Gastrocnemius medialis (tissue), 4 donors: ENCODE data around the gene GJC2. TPM values are rescaled to one million over a fixed set of nuclear protein-coding genes. Genes with fewer than 3 reads are reported as not detected.

ENCODE experiments used
- ATAC-seq, 2 donors: fragments of 150-250 bp; one replicate each; pipeline ENCODE4 v1.9.1; 2016
- DNase-seq, 2 donors: peaks; one replicate each; pipeline ENCODE4 v3.0.0-alpha.2; 2019
- H3K27ac ChIP-seq, 4 donors: fragments of 200-600 bp; sonication (generic); 1 replicate in 1 of 4; 2 replicates in 3 of 4; pipeline ENCODE4 v1.5.1; 2016 to 2018; ENCODE audit warnings: mild to moderate bottlenecking in 2 of 4, moderate library complexity in 1 of 4
- H3K27me3 ChIP-seq, 3 donors: fragments of 200-600 bp; sonication (generic) in 2 of 3; 1 replicate in 1 of 3; 2 replicates in 2 of 3; pipeline versions ENCODE4 v1.5.1 to v1.6.0; 2016 to 2019; ENCODE audit warnings: mild to moderate bottlenecking in 1 of 3, moderate library complexity in 1 of 3
- H3K36me3 ChIP-seq, 2 donors: fragments of 200-600 bp; sonication (generic) in 1 of 2; one replicate each; pipeline ENCODE4 v1.5.1; 2017 to 2018
- H3K4me1 ChIP-seq, 2 donors: fragments of 200-600 bp; sonication (generic) in 1 of 2; one replicate each; pipeline ENCODE4 v1.5.1; 2016 to 2017; ENCODE audit warnings: mild to moderate bottlenecking in 2 of 2
- H3K4me3 ChIP-seq, 4 donors: fragments of 200-600 bp; sonication (generic) in 3 of 4; 1 replicate in 1 of 4; 2 replicates in 3 of 4; pipeline ENCODE4 v1.5.1; 2016 to 2019; ENCODE audit warnings: mild to moderate bottlenecking in 2 of 4
- H3K9me3 ChIP-seq, 3 donors: fragments of 200-600 bp; sonication (generic) in 2 of 3; 1 replicate in 1 of 3; 2 replicates in 2 of 3; pipeline ENCODE4 v1.5.1; 2016 to 2019
- CTCF ChIP-seq, 5 experiments: fragments of 450-650 bp in 3 of 5; fragments of 200-600 bp in 2 of 5; sonication (generic) in 2 of 5; IDR thresholded peaks in 4 of 5; conservative IDR thresholded peaks in 1 of 5; 1 replicate in 4 of 5; 2 replicates in 1 of 5; pipeline ENCODE4 v1.5.1; 2016 to 2019; ENCODE audit warnings: antibody characterized with exemption in 5 of 5, mild to moderate bottlenecking in 3 of 5, moderate library complexity in 3 of 5
- POLR2A ChIP-seq, 2 donors: fragments of 450-650 bp; IDR thresholded peaks; one replicate each; pipeline ENCODE4 v1.6.1; 2017; ENCODE audit warnings: antibody characterized with exemption in 2 of 2, mild to moderate bottlenecking in 2 of 2, moderate library complexity in 2 of 2
- in situ Hi-C, 4 donors: fragments of 200-750 bp; cut with MboI; loops; one replicate each; pipeline versions ENCODE4 v1.15.0 to v1.8.0; 2017; ENCODE audit warnings: low sequenced_read_pairs in 4 of 4
- intact Hi-C: fragments of 100-400 bp; cut with DNase I; formaldehyde crosslinking; loops from one replicate; pipeline ENCODE4 v1.15.1; 2023; ENCODE audit warnings: low total_unique reads
- total RNA-seq, 4 donors: library from RNA; depleted of rRNA; stranded (reverse); fragments of >200 nt; gene quantifications; one replicate each; pipeline versions ENCODE4 v1.1.0 to v1.2.3, GENCODE V29; 2016

Gene GJC2
- total RNA-seq, 4 donors from 2014 or later = 0.26 to 0.64 TPM; not detected in 2

GRCh38 chr1:228166170-228166936 lies 16.6 kb downstream of the GJC2 start:
- in situ Hi-C loops (no loop called here), intact Hi-C loops (loop anchor here (1.0 kb wide), 3 partner anchors 26 to 84 kb away; partner anchors contain the start of gene ARF1)
- Histone ChIP-seq H3K27me3 (no peaks in the 10 kb centered on the region), H3K27ac (peak overlapping the region; percentile 97 to 100 (median 99)), H3K36me3 (no peaks in the 10 kb centered on the region), H3K9me3 (no peaks in the 10 kb centered on the region), H3K4me3 (peak overlapping the region; percentile 64 to 96 (median 66)), H3K4me1 (peaks cover 30 to 39% of the 10 kb centered on the region in 2 donors)
- peak; percentile 40 to 72 for ATAC-seq
- TF ChIP-seq CTCF (IDR thresholded peaks at IDR 0.05 in 4 of 5, conservative IDR thresholded peaks at IDR 0.05 in 1 of 5) = peak in 4 of 5 experiments; percentile 34 to 51 (median 44)
- TF ChIP-seq POLR2A (IDR thresholded peaks at IDR 0.05) = peak; percentile 1 to 36
- peak; percentile 85 to 86 for DNase-seq

GRCh38 chr1:228168563-228169270 lies 19.0 kb downstream of the GJC2 start:
- TF ChIP-seq POLR2A (IDR thresholded peaks at IDR 0.05) (no peak), CTCF (IDR thresholded peaks at IDR 0.05 in 4 of 5, conservative IDR thresholded peaks at IDR 0.05 in 1 of 5) (no peak)
- no peaks in the 10 kb centered on the region for H3K36me3 ChIP-seq
- ATAC-seq = no peak
- no peaks in the 10 kb centered on the region for H3K27me3 ChIP-seq
- intact Hi-C loops (no loop called here), in situ Hi-C loops (no loop called here)
- H3K27ac ChIP-seq = peak overlapping the region; percentile 97 to 100 (median 99)
- no peak overlapping the region for H3K4me3 ChIP-seq
- no peaks in the 10 kb centered on the region for H3K9me3 ChIP-seq
- H3K4me1 ChIP-seq = peaks cover 8 to 23% of the 10 kb centered on the region in 2 donors
- no peak for DNase-seq

GRCh38 chr1:228169345-228169744 lies 19.6 kb downstream of the GJC2 start:
- no peak overlapping the region for H3K4me3 ChIP-seq
- TF ChIP-seq POLR2A (IDR thresholded peaks at IDR 0.05) (no peak), CTCF (IDR thresholded peaks at IDR 0.05 in 4 of 5, conservative IDR thresholded peaks at IDR 0.05 in 1 of 5) (no peak)
- peak overlapping the region in 3 of 4 donors; percentile 99 to 100 (median 99) for H3K27ac ChIP-seq
- DNase-seq (no peak), ATAC-seq (no peak)
- no peaks in the 10 kb centered on the region for H3K27me3 ChIP-seq
- intact Hi-C loops = no loop called here
- in situ Hi-C loops = no loop called here
- peaks cover 5 to 18% of the 10 kb centered on the region in 2 donors for H3K4me1 ChIP-seq
- H3K9me3 ChIP-seq = no peaks in the 10 kb centered on the region
- no peaks in the 10 kb centered on the region for H3K36me3 ChIP-seq

- intact Hi-C loops = no loop called here
- in situ Hi-C loops = no loop called here
- Histone ChIP-seq H3K36me3 (peaks cover 0 to 10% of the 10 kb centered on the region in 2 donors), H3K27me3 (no peaks in the 10 kb centered on the region), H3K4me1 (peaks cover 5 to 10% of the 10 kb centered on the region in 2 donors), H3K4me3 (no peak overlapping the region), H3K9me3 (no peaks in the 10 kb centered on the region), H3K27ac (no peak overlapping the region)
- ATAC-seq = no peak
- DNase-seq = no peak
- TF ChIP-seq CTCF (IDR thresholded peaks at IDR 0.05 in 4 of 5, conservative IDR thresholded peaks at IDR 0.05 in 1 of 5) (no peak), POLR2A (IDR thresholded peaks at IDR 0.05) (no peak)
Measured at GRCh38 chr1:228170666-228171065, 20.9 kb downstream of the GJC2 start.
